HG03103 (cell line): ENCODE data around the gene NEUROG2.

Experiments used
- ATAC-seq: cut with Tn5 transposase; IDR thresholded peaks from one replicate; pipeline ENCODE4 v1.9.1; 2021; ENCODE audit warnings: low read depth; ENCODE audit not compliant: unreplicated experiment

The NEUROG2 gene

GRCh38 chr4:112521123-112522023 lies 5.4 kb upstream of the NEUROG2 start:
- no peak for ATAC-seq

- ATAC-seq, result no peak
Observed at GRCh38 chr4:112520598-112521122, 4.7 kb upstream of the NEUROG2 start.

GRCh38 chr4:112519689-112520597 lies 4.0 kb upstream of the NEUROG2 start:
- ATAC-seq, result no peak

GRCh38 chr4:112518675-112519074 lies 2.7 kb upstream of the NEUROG2 start:
- ATAC-seq, result no peak

- ATAC-seq, result no peak
Observed at GRCh38 chr4:112517911-112518310, 1.9 kb upstream of the NEUROG2 start.

- peak; percentile 21 for ATAC-seq
Observed at GRCh38 chr4:112517067-112517634, 1.2 kb upstream of the NEUROG2 start.

GRCh38 chr4:112516471-112517066 lies 589 bp upstream of the NEUROG2 start:
- ATAC-seq, result peak; percentile 23

GRCh38 chr4:112515198-112516065 lies 548 bp downstream of the NEUROG2 start:
- ATAC-seq, result peak; percentile 28

GRCh38 chr4:112514647-112515197 lies 1.3 kb downstream of the NEUROG2 start:
- peak; percentile 10 for ATAC-seq

- ATAC-seq, result peak; percentile 21
Observed at GRCh38 chr4:112513971-112514646, 1.9 kb downstream of the NEUROG2 start.

GRCh38 chr4:112511803-112512118 lies 4.2 kb downstream of the NEUROG2 start:
- ATAC-seq, result no peak

GRCh38 chr4:112511093-112511802 lies 4.7 kb downstream of the NEUROG2 start:
- ATAC-seq, result no peak

- no peak for ATAC-seq
Observed at GRCh38 chr4:112510291-112511092, 5.5 kb downstream of the NEUROG2 start.

GRCh38 chr4:112509243-112510141 lies 6.5 kb downstream of the NEUROG2 start:
- no peak for ATAC-seq

- no peak for ATAC-seq
Observed at GRCh38 chr4:112508356-112508755, 7.6 kb downstream of the NEUROG2 start.

GRCh38 chr4:112504807-112505206 lies 11.2 kb downstream of the NEUROG2 start:
- ATAC-seq, result no peak
